Small intestine (tissue), 7 donors: ENCODE results near the gene GTSF1L. TPM values are rescaled to one million over a fixed set of nuclear protein-coding genes. Genes with fewer than 3 reads are reported as not detected.

Source experiments
- DNase-seq, 2 donors: peaks; one replicate each; pipeline versions ENCODE4 v3.0.0 to v3.0.0-alpha.2; 2013
- FAIRE-seq: peaks from 2 replicates; lab custom pipeline; 2012; peaks lifted over from hg19 to GRCh38; lab: Jason Lieb, UNC
- H3K27ac ChIP-seq, 3 donors: one replicate each; pipeline ENCODE4 v1.5.1; 2013; ENCODE audit warnings: low read length in 2 of 3, mild to moderate bottlenecking in 2 of 3, control low read depth in 1 of 3, inconsistent platforms in 1 of 3, low read depth in 1 of 3, moderate library complexity in 1 of 3
- H3K27me3 ChIP-seq, 3 donors: one replicate each; pipeline ENCODE4 v1.6.1; 2013; ENCODE audit warnings: low read length in 3 of 3, inconsistent platforms in 1 of 3; ENCODE audit not compliant: control insufficient read depth in 3 of 3, insufficient read depth in 3 of 3
- H3K36me3 ChIP-seq, 3 donors: one replicate each; pipeline ENCODE4 v1.6.1; 2013; ENCODE audit warnings: low read length in 3 of 3, inconsistent platforms in 1 of 3, low read depth in 1 of 3, mild to moderate bottlenecking in 1 of 3, moderate library complexity in 1 of 3; ENCODE audit not compliant: control insufficient read depth in 3 of 3, insufficient read depth in 2 of 3
- H3K4me1 ChIP-seq, 3 donors: one replicate each; pipeline ENCODE4 v1.6.1; 2013; ENCODE audit warnings: low read length in 2 of 3, inconsistent platforms in 1 of 3, low read depth in 1 of 3, mild to moderate bottlenecking in 1 of 3, moderate library complexity in 1 of 3; ENCODE audit not compliant: control insufficient read depth in 3 of 3, insufficient read depth in 2 of 3
- H3K4me3 ChIP-seq, 3 donors: one replicate each; pipeline ENCODE4 v1.5.1; 2013; ENCODE audit warnings: low read length in 3 of 3, control low read depth in 1 of 3, inconsistent platforms in 1 of 3, low read depth in 1 of 3, mild to moderate bottlenecking in 1 of 3, moderate library complexity in 1 of 3
- H3K9me3 ChIP-seq, 2 donors: one replicate each; pipeline ENCODE4 v1.6.1; 2013; ENCODE audit warnings: low read depth in 1 of 2, low read length in 1 of 2; ENCODE audit not compliant: control insufficient read depth in 2 of 2, insufficient read depth in 1 of 2
- WGBS, 3 donors: extraction: QIAGEN DNeasy Blood & Tissue Kit; methylation state at CpG; one replicate each; pipeline ENCODE4 v1.1.7; 2013; 5-methylcytosine and 5-hydroxymethylcytosine counted together
- polyA plus RNA-seq, 4 donors: library from polyadenylated mRNA; stranded (reverse) in 3 of 4; unstranded in 1 of 4; fragments of 200-250 nt in 3 of 4; fragments of 120-200 nt in 1 of 4; gene quantifications; one replicate each; pipeline versions ENCODE4 v1.2.1 to v1.2.3, GENCODE V29; 2013
- donor health status: healthy with polysubstance abuse.
- donor health status: control.
- donor health status: control.
- donor health status: Bipolar disorder and iron deficiency.
- donor health status: healthy.

The GTSF1L gene
- polyA plus RNA-seq, 4 donors: not detected

GRCh38 chr20:43716757-43717615 lies 9.8 kb downstream of the GTSF1L start:
- Histone ChIP-seq H3K4me1 (no peaks in the 10 kb centered on the region), H3K27ac (no peak overlapping the region), H3K9me3 (no peaks in the 10 kb centered on the region), H3K27me3 (no peaks in the 10 kb centered on the region), H3K36me3 (peaks cover 0 to 5% (median 0%) of the 10 kb centered on the region in 3 donors), H3K4me3 (no peak overlapping the region)
- FAIRE-seq: no peak
- 79 to 95% (median 93%) methylated on average over 12 of the region's 12 CpGs for WGBS, 3 donors
- DNase-seq: no peak

GRCh38 chr20:43716123-43716522 lies 10.7 kb downstream of the GTSF1L start:
- Histone ChIP-seq H3K36me3 (peaks cover 0 to 5% (median 0%) of the 10 kb centered on the region in 3 donors), H3K27ac (no peak overlapping the region), H3K9me3 (no peaks in the 10 kb centered on the region), H3K4me3 (no peak overlapping the region), H3K27me3 (no peaks in the 10 kb centered on the region), H3K4me1 (no peaks in the 10 kb centered on the region)
- DNase-seq: no peak
- no peak for FAIRE-seq
- WGBS, 3 donors: 92 to 96% (median 92%) methylated on average over 2 to 4 of the region's 4 CpGs

- DNase-seq (no peak), FAIRE-seq (no peak)
- Histone ChIP-seq H3K27me3 (no peaks in the 10 kb centered on the region), H3K9me3 (no peaks in the 10 kb centered on the region), H3K27ac (no peak overlapping the region), H3K4me1 (no peaks in the 10 kb centered on the region), H3K4me3 (no peak overlapping the region), H3K36me3 (peaks cover 0 to 8% (median 0%) of the 10 kb centered on the region in 3 donors)
- WGBS, 3 donors: 95 to 96% (median 96%) methylated on average over 6 of the region's 6 CpGs
These were observed 11.3 kb downstream of the GTSF1L start for GRCh38 chr20:43715511-43715910.

DNA sequence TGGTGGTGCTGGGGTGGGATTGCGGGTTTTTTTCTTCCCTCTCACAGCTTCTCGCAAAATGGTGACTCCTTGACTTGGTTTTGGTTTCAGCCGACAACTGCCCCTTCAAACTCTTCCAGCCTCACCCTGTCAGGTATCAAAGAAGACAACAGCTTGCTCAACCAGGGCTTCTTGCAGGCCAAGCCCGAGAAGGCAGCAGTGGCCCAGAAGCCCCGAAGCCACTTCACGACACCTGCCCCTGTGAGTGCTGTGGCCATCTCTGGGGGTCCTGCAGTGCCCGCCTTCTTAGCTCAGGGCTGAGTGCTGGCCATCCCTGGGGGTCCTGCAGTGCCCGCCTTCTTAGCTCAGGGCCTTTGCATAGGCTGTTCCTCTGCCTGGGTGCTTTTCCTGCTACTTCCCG lies 11.8 kb downstream of the GTSF1L start:
- 93 to 96% (median 94%) methylated on average over 9 of the region's 9 CpGs for WGBS, 3 donors
- Histone ChIP-seq H3K27ac (no peak overlapping the region), H3K27me3 (no peaks in the 10 kb centered on the region), H3K36me3 (peaks cover 0 to 13% (median 0%) of the 10 kb centered on the region in 3 donors), H3K9me3 (no peaks in the 10 kb centered on the region), H3K4me3 (no peak overlapping the region), H3K4me1 (no peaks in the 10 kb centered on the region)
- DNase-seq: no peak
- FAIRE-seq: no peak

- Histone ChIP-seq H3K4me3 (no peak overlapping the region), H3K36me3 (peaks cover 0 to 17% (median 0%) of the 10 kb centered on the region in 3 donors), H3K27me3 (no peaks in the 10 kb centered on the region), H3K4me1 (no peaks in the 10 kb centered on the region), H3K9me3 (no peaks in the 10 kb centered on the region), H3K27ac (no peak overlapping the region)
- WGBS, 3 donors: 89 to 93% (median 92%) methylated on average over 15 of the region's 15 CpGs
- FAIRE-seq: no peak
- DNase-seq: no peak
These were observed 15.6 kb downstream of the GTSF1L start for GRCh38 chr20:43711098-43711654.

- no peak overlapping the region for H3K4me3 ChIP-seq
- peaks cover 0 to 19% (median 0%) of the 10 kb centered on the region in 3 donors for H3K36me3 ChIP-seq
- 89 to 93% (median 92%) methylated on average over 9 of the region's 9 CpGs for WGBS, 3 donors
- H3K9me3 ChIP-seq: no peaks in the 10 kb centered on the region
- no peak for FAIRE-seq
- DNase-seq: no peak
- no peaks in the 10 kb centered on the region for H3K27me3 ChIP-seq
- H3K27ac ChIP-seq: peak overlapping the region in 1 of 3 donors; percentile 44
- no peaks in the 10 kb centered on the region for H3K4me1 ChIP-seq
These were observed 16.3 kb downstream of the GTSF1L start for GRCh38 chr20:43710370-43711044.

DNA sequence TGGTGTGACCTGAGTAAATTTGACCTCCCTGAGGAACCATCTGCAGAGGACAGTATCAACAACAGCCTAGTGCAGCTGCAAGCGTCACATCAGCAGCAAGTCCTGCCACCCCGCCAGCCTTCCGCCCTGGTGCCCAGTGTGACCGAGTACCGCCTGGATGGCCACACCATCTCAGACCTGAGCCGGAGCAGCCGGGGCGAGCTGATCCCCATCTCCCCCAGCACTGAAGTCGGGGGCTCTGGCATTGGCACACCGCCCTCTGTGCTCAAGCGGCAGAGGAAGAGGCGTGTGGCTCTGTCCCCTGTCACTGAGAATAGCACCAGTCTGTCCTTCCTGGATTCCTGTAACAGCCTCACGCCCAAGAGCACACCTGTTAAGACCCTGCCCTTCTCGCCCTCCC lies 24.3 kb downstream of the GTSF1L start:
- H3K27ac ChIP-seq: no peak overlapping the region

DNA sequence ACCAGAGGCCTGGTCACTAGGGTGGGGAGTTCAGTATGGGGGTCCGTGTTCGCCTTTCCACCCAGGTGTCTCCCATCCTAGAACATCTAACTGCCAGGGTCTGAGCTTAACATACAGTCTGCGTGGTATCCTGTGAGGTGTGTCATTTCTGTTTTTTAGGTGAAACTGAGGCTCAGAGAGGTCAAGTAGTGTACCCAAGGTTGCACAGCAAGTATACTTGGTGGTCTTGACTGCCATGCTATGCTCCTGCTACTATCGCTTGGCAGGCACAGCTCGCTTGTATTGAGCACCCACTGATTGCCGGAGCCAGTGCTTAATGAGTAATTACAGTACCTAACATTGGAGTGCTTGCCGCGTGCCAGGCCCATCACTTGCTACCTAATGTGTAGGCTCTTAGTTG lies 26.2 kb downstream of the GTSF1L start:
- H3K27ac ChIP-seq: no peak overlapping the region
- no peaks in the 10 kb centered on the region for H3K4me1 ChIP-seq
- H3K9me3 ChIP-seq: no peaks in the 10 kb centered on the region
- no peaks in the 10 kb centered on the region for H3K27me3 ChIP-seq
- H3K36me3 ChIP-seq: peaks cover 0 to 17% (median 0%) of the 10 kb centered on the region in 3 donors
- 98 to 99% (median 98%) methylated on average over 8 of the region's 8 CpGs for WGBS, 3 donors
- no peak overlapping the region for H3K4me3 ChIP-seq
- FAIRE-seq: no peak
- no peak for DNase-seq

More for the DNA sequence above, 24.3 kb downstream of the GTSF1L start:
- WGBS, 3 donors: 96 to 97% (median 97%) methylated on average over 14 of the region's 14 CpGs
- DNase-seq: no peak
- no peaks in the 10 kb centered on the region for H3K27me3 ChIP-seq
- no peak for FAIRE-seq
- H3K4me3 ChIP-seq: no peak overlapping the region
- H3K9me3 ChIP-seq: no peaks in the 10 kb centered on the region
- H3K4me1 ChIP-seq: no peaks in the 10 kb centered on the region
- peaks cover 0 to 19% (median 0%) of the 10 kb centered on the region in 3 donors for H3K36me3 ChIP-seq
